RCC 7860 (cell line): Measurements from ENCODE around the gene TOMM20.

ENCODE experiments used
- DNase-seq: peaks from one replicate; pipeline ENCODE4 v3.0.0-alpha.2; 2015; ENCODE audit warnings: low spot score
- FAIRE-seq: peaks from 2 replicates; lab custom pipeline; 2012; peaks lifted over from hg19 to GRCh38; lab: Jason Lieb, UNC

The TOMM20 gene

DNA sequence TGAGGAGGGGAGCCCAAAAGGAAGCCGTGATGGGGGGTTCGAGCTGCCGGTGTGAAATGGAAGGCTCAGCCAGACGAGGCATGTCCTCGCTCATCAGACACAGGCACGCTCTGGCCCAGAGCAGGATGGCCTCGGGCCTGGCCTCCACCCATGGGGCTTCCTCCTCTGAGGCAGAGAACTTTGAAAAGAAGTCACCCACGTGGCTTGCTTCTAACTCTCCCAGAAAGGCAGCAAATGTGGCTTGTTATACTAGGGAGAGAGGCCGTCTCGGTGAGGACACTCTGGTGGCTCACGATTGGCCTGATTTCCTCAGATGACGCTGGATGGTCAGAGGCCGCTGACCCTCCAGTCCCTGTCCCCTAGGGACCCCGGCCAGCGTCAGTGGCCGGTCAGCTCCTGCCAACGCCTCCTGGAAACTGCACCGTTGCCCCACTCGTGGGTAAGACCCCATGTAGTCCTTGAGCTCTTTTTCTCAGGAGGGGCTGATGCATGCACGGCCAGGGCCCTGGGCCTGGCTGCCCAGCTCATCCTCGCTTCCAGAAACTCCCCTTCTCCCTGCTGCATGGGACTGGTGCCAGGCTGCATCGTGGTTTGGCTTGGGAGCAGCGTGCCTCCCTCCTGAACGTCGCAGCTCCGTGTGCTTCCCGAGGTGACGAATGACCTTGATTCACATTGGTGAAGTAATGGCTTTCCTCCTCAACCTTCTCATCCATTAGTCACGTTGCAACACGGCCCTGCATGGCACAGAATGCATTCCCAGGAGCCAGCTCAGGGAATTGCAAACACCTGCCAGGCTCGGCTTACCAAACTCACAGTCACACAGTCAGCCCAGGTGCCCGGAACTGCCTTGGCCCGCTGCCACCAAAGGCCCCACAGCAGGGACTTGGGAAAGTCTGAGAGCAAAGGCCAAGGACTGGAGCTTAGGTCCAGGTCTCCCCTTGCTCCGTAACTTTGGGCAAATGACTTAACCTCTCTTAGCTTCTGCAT, 58.8 kb downstream of the TOMM20 start:
- no peak for FAIRE-seq
- DNase-seq = peak; percentile 100

DNA sequence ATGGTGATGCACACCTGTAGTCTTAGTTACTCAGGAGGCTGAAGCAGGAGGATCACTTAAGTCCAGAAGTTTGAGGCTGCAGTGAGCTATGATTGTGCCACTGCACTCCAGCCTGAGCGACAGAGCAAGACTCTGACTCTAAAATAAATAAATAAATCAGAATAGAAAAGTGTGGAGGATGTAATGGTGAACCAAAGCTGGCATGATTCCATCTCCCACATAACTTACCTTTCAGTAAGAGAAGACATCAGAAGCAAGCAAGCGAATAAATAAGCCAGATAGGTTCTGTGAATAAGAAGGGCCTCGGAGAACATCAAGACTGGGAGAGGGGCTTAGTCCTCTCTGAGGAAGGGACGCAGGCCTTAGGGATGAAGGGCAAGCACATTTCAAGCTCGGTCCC, 59.5 kb downstream of the TOMM20 start:
- FAIRE-seq (no peak), DNase-seq (peak; percentile 42)

DNA sequence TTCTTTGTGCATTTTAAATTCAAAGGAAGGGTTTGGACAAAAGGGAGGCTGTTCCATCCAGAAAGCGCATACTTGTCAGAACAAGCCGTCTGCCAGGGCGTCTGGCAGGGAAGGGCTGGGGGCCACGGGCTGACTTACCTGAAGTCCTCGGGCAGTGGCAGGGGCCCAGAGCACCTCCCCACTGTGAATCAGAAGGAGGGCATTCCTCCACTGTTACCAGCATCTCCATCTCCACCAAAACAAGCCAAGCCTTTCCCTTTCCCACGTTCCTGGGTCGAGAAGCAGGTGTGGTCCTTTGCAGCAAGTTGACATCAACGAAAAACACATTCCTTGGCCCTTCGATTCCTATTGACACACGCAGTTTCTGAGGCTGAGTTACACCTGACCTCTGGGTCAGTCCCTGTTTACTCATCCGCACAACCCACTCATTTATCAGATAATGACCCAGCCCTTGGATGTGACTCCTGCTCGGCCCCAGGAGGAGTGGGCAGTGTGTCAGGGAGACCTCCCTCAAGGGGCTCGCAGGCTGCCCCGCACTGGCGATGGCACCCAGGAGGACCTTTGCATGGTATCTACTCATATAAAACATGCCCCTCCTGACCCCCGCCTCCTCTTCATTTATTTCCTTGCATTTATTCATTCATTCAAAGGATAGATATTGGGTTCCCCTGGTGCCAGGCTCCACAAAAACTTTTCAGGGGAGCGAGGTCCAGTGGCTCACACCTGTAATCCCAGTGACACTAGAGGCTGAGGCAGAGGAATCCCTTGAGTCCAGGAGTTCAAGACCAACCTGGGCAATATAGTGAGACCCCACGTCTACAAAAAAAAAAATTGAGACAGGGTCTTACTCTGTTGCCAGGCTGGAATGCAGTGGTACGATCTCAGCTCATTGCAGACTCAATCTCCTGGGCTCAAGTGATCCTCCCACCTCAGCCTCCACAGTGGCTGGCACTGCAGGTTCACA, 60.2 kb downstream of the TOMM20 start:
- DNase-seq = peak; percentile 96
- FAIRE-seq = no peak

DNA sequence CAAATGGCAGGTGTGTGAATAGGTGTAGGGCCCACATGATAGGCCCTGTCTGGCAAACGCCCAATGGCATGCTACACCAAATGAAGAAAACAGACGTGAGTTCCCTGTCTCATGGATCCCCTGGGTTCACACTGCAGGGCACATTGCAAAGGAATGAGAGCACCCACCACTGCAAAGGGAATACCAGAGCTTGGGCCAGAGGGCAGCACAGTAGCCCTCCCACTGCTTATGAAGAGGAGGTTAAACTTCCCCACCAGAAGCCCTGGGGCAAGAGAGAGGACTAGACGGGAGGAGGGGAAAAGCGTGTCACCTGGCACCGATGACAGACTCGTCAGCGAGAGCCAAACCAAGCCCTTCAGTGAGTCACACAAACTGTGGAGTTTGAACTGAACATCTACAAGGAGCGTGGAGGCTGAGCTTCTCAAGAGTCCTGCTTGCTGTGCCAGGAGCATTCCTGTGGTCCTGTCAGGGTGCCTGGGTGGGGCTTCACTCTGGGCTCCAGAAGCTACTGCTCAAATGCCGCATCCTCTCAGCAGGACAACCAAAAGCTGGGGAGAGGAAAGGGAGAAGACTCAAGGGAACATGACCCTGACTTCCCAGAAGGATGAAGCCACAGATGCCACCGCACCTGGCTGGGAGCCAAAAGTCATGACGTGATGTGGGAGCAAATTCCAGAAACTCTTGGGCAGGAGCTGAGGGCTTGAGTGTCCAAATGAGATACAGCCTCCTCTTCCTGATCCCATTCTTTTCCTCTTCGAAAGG, 61.1 kb downstream of the TOMM20 start:
- peak; percentile 100 for DNase-seq
- FAIRE-seq = no peak

DNA sequence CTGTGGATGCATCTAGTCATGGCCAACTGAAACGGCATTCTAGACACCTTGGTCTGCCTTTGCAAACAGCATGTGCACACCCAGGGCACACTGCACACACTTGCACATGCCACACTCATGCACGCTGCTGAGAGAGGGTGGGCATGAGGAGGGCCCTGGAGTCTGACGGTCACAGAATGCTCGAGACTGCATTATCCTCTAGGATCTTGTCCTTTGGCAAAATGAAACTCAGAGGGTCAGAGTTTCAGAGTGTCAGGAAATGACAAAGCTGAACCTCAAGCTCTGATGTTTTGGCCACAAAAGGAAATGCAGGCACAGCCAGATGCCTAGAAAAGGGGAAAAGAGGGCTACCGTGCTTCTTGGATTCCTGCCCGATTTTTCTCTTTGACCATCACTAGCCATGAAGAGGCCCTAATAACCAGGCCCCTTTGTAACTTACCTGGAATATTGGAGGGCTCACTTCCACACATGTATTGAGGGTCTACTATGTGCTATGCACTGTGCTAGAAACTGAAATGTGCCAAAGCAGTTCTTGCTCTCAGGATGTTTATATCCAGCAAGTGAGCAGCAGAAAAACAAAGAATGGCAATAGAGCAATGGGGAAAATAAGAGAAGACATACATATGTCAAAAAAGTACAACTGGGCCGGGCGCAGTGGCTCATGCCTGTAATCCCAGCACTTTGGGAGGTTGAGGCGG, 65.4 kb downstream of the TOMM20 start:
- FAIRE-seq (no peak), DNase-seq (no peak)

DNA sequence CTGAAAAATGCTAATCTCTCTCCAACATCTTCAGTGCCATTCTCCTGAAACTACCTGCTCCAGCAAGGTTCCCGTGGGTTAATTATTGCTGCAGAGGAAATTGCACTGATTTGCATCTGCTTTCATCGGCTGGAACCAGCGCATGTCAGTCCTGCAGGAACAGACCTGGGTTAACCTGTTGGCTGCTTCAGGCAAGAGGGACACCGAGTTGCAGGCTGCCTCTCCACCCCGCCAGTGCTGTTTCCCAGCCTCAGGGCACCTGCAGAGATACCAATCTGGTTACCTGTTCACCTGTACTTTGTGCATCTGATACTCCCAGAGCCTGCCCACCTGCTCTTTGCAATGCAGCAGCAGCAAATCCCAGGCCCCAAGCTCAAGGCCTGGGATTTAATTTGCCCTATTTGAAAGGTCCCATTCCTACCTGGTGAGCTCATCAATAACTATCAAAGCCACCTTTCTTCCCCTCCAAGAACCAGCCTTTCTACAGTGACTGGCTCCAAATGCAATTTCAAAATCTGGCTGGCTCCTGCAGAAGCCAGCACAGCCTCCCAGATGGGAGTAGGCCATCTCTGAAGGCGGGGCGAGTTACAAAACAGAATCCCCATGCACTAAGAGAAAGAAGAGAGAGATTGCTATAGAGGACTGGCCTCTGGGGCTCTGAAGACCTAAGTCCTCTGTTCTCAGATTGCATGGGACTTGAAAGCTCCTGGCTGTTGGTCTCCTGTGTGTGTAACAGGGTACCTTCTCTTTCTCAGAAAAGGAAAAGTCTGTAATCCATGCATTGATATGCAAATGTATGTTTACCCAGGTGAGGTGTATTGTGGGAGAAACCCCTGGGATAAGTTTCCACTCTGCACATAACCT, 67.8 kb downstream of the TOMM20 start:
- no peak for FAIRE-seq
- no peak for DNase-seq
